HepG2 (cell line): ENCODE data around the gene CALR. TPM values are rescaled to one million over a fixed set of nuclear protein-coding genes. Genes with fewer than 3 reads are reported as not detected.
A peak's percentile ranks its signal among the peaks of the same experiment; 100 is the strongest.

Experiments used
- CBFB ChIP-seq: sonication (generic); formaldehyde crosslinking; IDR thresholded peaks from 2 replicates; pipeline ENCODE4 v1.4.0; 2020; ENCODE audit warnings: missing genetic modification reagents
- MED8 ChIP-seq: sonication (generic); formaldehyde crosslinking; IDR thresholded peaks from 2 replicates; pipeline ENCODE4 v1.8.1; 2023; ENCODE audit warnings: mild to moderate bottlenecking, missing genetic modification reagents; ENCODE audit not compliant: insufficient replicate concordance
- RBAK ChIP-seq: sonication (generic); formaldehyde crosslinking; IDR thresholded peaks from 2 replicates; pipeline ENCODE4 v1.5.1; 2020; ENCODE audit warnings: mild to moderate bottlenecking, missing genetic modification reagents
- SMAD1 ChIP-seq: sonication (generic); formaldehyde crosslinking; IDR thresholded peaks from 2 replicates; pipeline ENCODE4 v1.4.0; 2020; ENCODE audit warnings: missing genetic modification reagents, low read depth, mild to moderate bottlenecking, borderline replicate concordance
- SP140L ChIP-seq: sonication (generic); formaldehyde crosslinking; IDR thresholded peaks from 2 replicates; pipeline ENCODE4 v1.4.0; 2020; ENCODE audit warnings: missing genetic modification reagents, borderline replicate concordance
- TP53 ChIP-seq: sonication (generic); formaldehyde crosslinking; conservative IDR thresholded peaks from 2 replicates; pipeline ENCODE4 v1.4.0; 2020; ENCODE audit warnings: missing genetic modification reagents
- ZBTB38 ChIP-seq: sonication (generic); formaldehyde crosslinking; IDR thresholded peaks from 2 replicates; pipeline ENCODE4 v1.5.1; 2020; ENCODE audit warnings: mild to moderate bottlenecking, missing genetic modification reagents
- ZNF234 ChIP-seq: sonication (generic); formaldehyde crosslinking; conservative IDR thresholded peaks from 2 replicates; pipeline ENCODE4 v1.5.1; 2020; ENCODE audit warnings: mild to moderate bottlenecking, missing genetic modification reagents
- ZSCAN20 ChIP-seq: sonication (generic); formaldehyde crosslinking; IDR thresholded peaks from 2 replicates; pipeline ENCODE4 v1.4.0; 2020; ENCODE audit warnings: missing genetic modification reagents, mild to moderate bottlenecking, borderline replicate concordance
- ZSCAN21 ChIP-seq: sonication (generic); formaldehyde crosslinking; IDR thresholded peaks from 2 replicates; pipeline ENCODE4 v1.8.0; 2022; ENCODE audit warnings: mild to moderate bottlenecking, missing genetic modification reagents, moderate library complexity, borderline replicate concordance
- polyA plus RNA-seq, 8 experiments: library from polyadenylated mRNA; depleted of rRNA in 3 of 8; stranded (reverse) in 7 of 8; unstranded in 1 of 8; fragments of >200 nt; fragmentation: Illumina TruSeq in 4 of 8; extraction: Trizol in 4 of 8; gene quantifications; 2 replicates each; pipeline versions ENCODE4 v1.2.1 to v1.2.3, GENCODE V29; 2011 to 2016; ENCODE audit warnings: low read depth in 4 of 8, missing spikeins in 1 of 8, mixed read lengths in 1 of 8; ENCODE audit not compliant: insufficient read depth in 1 of 8
- total RNA-seq, 5 experiments: library from RNA; depleted of rRNA; stranded (reverse); fragments of >200 nt; fragmentation: Illumina TruSeq; extraction: Trizol; gene quantifications; 2 replicates each; pipeline ENCODE4 v1.2.3, GENCODE V29; 2016; ENCODE audit warnings: low read depth in 1 of 5
- TF ChIP-seq, protein P1 (sequence below): sonication (generic); formaldehyde crosslinking; IDR thresholded peaks from 2 replicates; pipeline ENCODE4 v1.4.0; 2020; ENCODE audit warnings: missing genetic modification reagents
- TF ChIP-seq, protein P2 (sequence below): sonication (generic); formaldehyde crosslinking; IDR thresholded peaks from 2 replicates; pipeline ENCODE4 v1.4.0; 2020; ENCODE audit warnings: low read depth, missing genetic modification reagents
- TF ChIP-seq, protein P3 (sequence below): sonication (generic); formaldehyde crosslinking; IDR thresholded peaks from 2 replicates; pipeline ENCODE4 v1.8.1; 2022; ENCODE audit warnings: mild to moderate bottlenecking, missing genetic modification reagents
- TF ChIP-seq, protein P4 (sequence below): sonication (generic); formaldehyde crosslinking; IDR thresholded peaks from 2 replicates; pipeline ENCODE4 v1.4.0; 2020; ENCODE audit warnings: missing genetic modification reagents
- TF ChIP-seq, protein P5 (sequence below): sonication (generic); formaldehyde crosslinking; IDR thresholded peaks from 2 replicates; pipeline ENCODE4 v1.9.0; 2021; ENCODE audit warnings: missing genetic modification reagents, borderline replicate concordance

CALR gene
- total and polyA plus RNA-seq, 2 of the 13 experiments (the other 11 are each of a cell fraction or from before 2014, with no cell fraction given), result 898 to 934 TPM

DNA sequence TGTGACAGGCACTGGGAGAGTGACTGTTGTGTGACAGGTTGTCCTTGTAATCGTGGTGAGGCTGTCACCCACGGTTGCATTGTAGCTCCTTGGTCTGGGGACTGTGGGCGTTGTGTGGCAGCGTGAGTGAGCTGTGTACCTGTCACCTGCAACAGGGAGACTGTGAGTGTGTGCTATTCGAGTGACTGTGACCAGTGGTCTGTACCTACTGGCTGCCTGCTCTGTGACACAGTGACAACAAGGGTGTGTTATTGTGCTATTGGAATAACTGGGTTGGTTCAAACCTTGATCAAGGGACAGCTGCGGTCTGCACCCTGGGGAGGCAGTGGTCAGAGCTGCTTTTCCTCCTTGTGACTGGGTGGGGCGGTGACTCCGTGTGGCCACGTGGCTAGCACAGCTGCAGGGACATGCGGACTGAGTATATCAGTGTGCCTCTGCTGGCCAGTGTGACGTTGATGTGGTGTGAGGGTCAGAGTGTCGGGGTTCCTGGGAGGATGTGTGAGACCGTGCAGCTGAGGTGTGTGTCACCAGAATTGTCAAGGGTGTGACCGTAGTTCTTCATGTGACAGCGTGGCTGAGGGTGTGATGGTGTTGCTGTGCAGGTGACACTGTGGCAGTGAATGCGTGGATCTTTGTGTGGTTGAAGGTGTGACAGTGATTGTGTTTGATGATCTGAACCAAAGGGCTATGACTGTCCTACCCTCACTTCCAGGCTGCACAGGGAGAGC is 46.8 kb downstream of the CALR start (continued):
- TF ChIP-seq, protein P1, sequence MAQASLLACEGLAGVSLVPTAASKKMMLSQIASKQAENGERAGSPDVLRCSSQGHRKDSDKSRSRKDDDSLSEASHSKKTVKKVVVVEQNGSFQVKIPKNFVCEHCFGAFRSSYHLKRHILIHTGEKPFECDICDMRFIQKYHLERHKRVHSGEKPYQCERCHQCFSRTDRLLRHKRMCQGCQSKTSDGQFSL (CRISPR knock-in tag), result no peak; the same call in 1 of the 2 replicates
- TF ChIP-seq MED8 (CRISPR knock-in tag) (no peak), ZSCAN21 (no peak; the same call in 1 of the 2 replicates), ZBTB38 (peak; percentile 76), RBAK (no peak), SP140L (CRISPR knock-in tag) (no peak), ZSCAN20 (CRISPR knock-in tag) (no peak), CBFB (CRISPR knock-in tag) (no peak; the same call in 1 of the 2 replicates), TP53 (CRISPR knock-in tag) (no peak), SMAD1 (no peak), ZNF234 (CRISPR knock-in tag) (no peak)
- TF ChIP-seq, protein P2, sequence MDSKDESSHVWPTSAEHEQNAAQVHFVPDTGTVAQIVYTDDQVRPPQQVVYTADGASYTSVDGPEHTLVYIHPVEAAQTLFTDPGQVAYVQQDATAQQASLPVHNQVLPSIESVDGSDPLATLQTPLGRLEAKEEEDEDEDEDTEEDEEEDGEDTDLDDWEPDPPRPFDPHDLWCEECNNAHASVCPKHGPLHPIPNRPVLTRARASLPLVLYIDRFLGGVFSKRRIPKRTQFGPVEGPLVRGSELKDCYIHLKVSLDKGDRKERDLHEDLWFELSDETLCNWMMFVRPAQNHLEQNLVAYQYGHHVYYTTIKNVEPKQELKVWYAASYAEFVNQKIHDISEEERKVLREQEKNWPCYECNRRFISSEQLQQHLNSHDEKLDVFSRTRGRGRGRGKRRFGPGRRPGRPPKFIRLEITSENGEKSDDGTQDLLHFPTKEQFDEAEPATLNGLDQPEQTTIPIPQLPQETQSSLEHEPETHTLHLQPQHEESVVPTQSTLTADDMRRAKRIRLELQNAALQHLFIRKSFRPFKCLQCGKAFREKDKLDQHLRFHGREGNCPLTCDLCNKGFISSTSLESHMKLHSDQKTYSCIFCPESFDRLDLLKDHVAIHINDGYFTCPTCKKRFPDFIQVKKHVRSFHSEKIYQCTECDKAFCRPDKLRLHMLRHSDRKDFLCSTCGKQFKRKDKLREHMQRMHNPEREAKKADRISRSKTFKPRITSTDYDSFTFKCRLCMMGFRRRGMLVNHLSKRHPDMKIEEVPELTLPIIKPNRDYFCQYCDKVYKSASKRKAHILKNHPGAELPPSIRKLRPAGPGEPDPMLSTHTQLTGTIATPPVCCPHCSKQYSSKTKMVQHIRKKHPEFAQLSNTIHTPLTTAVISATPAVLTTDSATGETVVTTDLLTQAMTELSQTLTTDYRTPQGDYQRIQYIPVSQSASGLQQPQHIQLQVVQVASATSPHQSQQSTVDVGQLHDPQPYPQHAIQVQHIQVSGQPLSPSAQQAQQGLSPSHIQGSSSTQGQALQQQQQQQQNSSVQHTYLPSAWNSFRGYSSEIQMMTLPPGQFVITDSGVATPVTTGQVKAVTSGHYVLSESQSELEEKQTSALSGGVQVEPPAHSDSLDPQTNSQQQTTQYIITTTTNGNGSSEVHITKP (CRISPR knock-in tag), result peak; percentile 40; the same call in 1 of the 2 replicates
- TF ChIP-seq, protein P3, sequence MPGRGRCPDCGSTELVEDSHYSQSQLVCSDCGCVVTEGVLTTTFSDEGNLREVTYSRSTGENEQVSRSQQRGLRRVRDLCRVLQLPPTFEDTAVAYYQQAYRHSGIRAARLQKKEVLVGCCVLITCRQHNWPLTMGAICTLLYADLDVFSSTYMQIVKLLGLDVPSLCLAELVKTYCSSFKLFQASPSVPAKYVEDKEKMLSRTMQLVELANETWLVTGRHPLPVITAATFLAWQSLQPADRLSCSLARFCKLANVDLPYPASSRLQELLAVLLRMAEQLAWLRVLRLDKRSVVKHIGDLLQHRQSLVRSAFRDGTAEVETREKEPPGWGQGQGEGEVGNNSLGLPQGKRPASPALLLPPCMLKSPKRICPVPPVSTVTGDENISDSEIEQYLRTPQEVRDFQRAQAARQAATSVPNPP (CRISPR knock-in tag), result no peak
- TF ChIP-seq, protein P4, sequence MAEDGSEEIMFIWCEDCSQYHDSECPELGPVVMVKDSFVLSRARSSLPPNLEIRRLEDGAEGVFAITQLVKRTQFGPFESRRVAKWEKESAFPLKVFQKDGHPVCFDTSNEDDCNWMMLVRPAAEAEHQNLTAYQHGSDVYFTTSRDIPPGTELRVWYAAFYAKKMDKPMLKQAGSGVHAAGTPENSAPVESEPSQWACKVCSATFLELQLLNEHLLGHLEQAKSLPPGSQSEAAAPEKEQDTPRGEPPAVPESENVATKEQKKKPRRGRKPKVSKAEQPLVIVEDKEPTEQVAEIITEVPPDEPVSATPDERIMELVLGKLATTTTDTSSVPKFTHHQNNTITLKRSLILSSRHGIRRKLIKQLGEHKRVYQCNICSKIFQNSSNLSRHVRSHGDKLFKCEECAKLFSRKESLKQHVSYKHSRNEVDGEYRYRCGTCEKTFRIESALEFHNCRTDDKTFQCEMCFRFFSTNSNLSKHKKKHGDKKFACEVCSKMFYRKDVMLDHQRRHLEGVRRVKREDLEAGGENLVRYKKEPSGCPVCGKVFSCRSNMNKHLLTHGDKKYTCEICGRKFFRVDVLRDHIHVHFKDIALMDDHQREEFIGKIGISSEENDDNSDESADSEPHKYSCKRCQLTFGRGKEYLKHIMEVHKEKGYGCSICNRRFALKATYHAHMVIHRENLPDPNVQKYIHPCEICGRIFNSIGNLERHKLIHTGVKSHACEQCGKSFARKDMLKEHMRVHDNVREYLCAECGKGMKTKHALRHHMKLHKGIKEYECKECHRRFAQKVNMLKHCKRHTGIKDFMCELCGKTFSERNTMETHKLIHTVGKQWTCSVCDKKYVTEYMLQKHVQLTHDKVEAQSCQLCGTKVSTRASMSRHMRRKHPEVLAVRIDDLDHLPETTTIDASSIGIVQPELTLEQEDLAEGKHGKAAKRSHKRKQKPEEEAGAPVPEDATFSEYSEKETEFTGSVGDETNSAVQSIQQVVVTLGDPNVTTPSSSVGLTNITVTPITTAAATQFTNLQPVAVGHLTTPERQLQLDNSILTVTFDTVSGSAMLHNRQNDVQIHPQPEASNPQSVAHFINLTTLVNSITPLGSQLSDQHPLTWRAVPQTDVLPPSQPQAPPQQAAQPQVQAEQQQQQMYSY (CRISPR knock-in tag), result no peak
- TF ChIP-seq, protein P5, sequence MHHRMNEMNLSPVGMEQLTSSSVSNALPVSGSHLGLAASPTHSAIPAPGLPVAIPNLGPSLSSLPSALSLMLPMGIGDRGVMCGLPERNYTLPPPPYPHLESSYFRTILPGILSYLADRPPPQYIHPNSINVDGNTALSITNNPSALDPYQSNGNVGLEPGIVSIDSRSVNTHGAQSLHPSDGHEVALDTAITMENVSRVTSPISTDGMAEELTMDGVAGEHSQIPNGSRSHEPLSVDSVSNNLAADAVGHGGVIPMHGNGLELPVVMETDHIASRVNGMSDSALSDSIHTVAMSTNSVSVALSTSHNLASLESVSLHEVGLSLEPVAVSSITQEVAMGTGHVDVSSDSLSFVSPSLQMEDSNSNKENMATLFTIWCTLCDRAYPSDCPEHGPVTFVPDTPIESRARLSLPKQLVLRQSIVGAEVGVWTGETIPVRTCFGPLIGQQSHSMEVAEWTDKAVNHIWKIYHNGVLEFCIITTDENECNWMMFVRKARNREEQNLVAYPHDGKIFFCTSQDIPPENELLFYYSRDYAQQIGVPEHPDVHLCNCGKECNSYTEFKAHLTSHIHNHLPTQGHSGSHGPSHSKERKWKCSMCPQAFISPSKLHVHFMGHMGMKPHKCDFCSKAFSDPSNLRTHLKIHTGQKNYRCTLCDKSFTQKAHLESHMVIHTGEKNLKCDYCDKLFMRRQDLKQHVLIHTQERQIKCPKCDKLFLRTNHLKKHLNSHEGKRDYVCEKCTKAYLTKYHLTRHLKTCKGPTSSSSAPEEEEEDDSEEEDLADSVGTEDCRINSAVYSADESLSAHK (CRISPR knock-in tag), result no peak
